H1 (cell line): ENCODE data around the gene PPP1R7. TPM values are rescaled to one million over a fixed set of nuclear protein-coding genes. Genes with fewer than 3 reads are reported as not detected.

Experiments used
- CTCF ChIA-PET: fragments of 300-600 bp; sonication (Branson Sonifier 250); formaldehyde crosslinking; loops from one replicate; lab custom pipeline; 2021; ENCODE audit not compliant: partially characterized antibody; lab: Charles Lee
- POLR2A ChIA-PET: fragments of 300-600 bp; sonication (Branson Sonifier 250); formaldehyde crosslinking; loops from one replicate; lab custom pipeline; 2021; ENCODE audit warnings: inconsistent platforms; ENCODE audit not compliant: partially characterized antibody; lab: Charles Lee
- DNase-seq, 2 experiments: peaks; one replicate each; pipeline versions ENCODE4 v3.0.0 to v3.0.0-alpha.2; 2010 to 2022; ENCODE audit warnings: low spot score in 2 of 2, low read depth in 1 of 2, mixed read lengths in 1 of 2
- FAIRE-seq: peaks from 2 replicates; lab custom pipeline; 2011; peaks lifted over from hg19 to GRCh38; lab: Jason Lieb, UNC
- H2AFZ ChIP-seq: 2 replicates; pipeline ENCODE4 v1.8.1; 2012; ENCODE audit warnings: low read length, inconsistent platforms
- H2AK5ac ChIP-seq: 2 replicates; pipeline ENCODE4 v1.6.1; 2013; ENCODE audit warnings: low read depth, low read length
- H2BK120ac ChIP-seq: replicated peaks from 2 replicates; pipeline ENCODE3; 2013; ENCODE audit warnings: low read depth, low read length, inconsistent platforms
- H2BK12ac ChIP-seq: 2 replicates; pipeline ENCODE4 v1.6.1; 2013; ENCODE audit warnings: low read depth, low read length
- H2BK15ac ChIP-seq: 2 replicates; pipeline ENCODE4 v1.6.1; 2013; ENCODE audit warnings: low read length
- H2BK20ac ChIP-seq: 2 replicates; pipeline ENCODE4 v1.6.1; 2013; ENCODE audit warnings: low read length
- H2BK5ac ChIP-seq: 2 replicates; pipeline ENCODE4 v1.6.1; 2013; ENCODE audit warnings: low read depth, low read length
- H3K14ac ChIP-seq: 2 replicates; pipeline ENCODE4 v1.6.1; 2013; ENCODE audit warnings: inconsistent platforms; ENCODE audit not compliant: insufficient read length
- H3K18ac ChIP-seq: 2 replicates; pipeline ENCODE4 v1.6.1; 2013; ENCODE audit warnings: low read length; ENCODE audit errors: extremely low read depth
- H3K23ac ChIP-seq: 2 replicates; pipeline ENCODE4 v1.6.1; 2013; ENCODE audit warnings: inconsistent platforms; ENCODE audit not compliant: insufficient read length
- H3K23me2 ChIP-seq: 2 replicates; pipeline ENCODE4 v1.6.1; 2013; ENCODE audit warnings: low read depth, low read length
- H3K27ac ChIP-seq: 2 replicates; pipeline ENCODE4 v1.6.1; 2011; ENCODE audit warnings: low read depth, low read length, inconsistent platforms
- H3K27me3 ChIP-seq, 4 experiments: replicated peaks in 1 of 4; 1 replicate in 1 of 4; 2 replicates in 3 of 4; pipeline versions ENCODE4 v1.6.1 to v1.8.1; 2011 to 2013; ENCODE audit warnings: low read length in 3 of 4, mild to moderate bottlenecking in 3 of 4, inconsistent platforms in 2 of 4, mixed read lengths in 2 of 4, moderate library complexity in 1 of 4; ENCODE audit not compliant: control insufficient read depth in 3 of 4, insufficient read depth in 3 of 4; ENCODE audit errors: extremely low read depth in 1 of 4
- H3K36me3 ChIP-seq, 4 experiments: 2 replicates each; pipeline versions ENCODE4 v1.6.1 to v1.8.1; 2011 to 2013; ENCODE audit warnings: mild to moderate bottlenecking in 4 of 4, low read length in 3 of 4, moderate library complexity in 2 of 4, control low read depth in 1 of 4, inconsistent platforms in 1 of 4; ENCODE audit not compliant: insufficient read depth in 4 of 4, control insufficient read depth in 2 of 4
- H3K4ac ChIP-seq: replicated peaks from 2 replicates; pipeline ENCODE3; 2013; ENCODE audit warnings: low read length, low read depth, mixed read lengths, inconsistent platforms; ENCODE audit not compliant: insufficient read length
- H3K4me1 ChIP-seq, 4 experiments: replicated peaks in 1 of 4; 1 replicate in 1 of 4; 2 replicates in 3 of 4; pipeline versions ENCODE4 v1.6.1 to v1.8.1; 2011 to 2013; ENCODE audit warnings: low read length in 3 of 4, inconsistent platforms in 2 of 4, mixed read lengths in 1 of 4; ENCODE audit not compliant: insufficient read depth in 4 of 4, control insufficient read depth in 3 of 4
- H3K4me2 ChIP-seq, 2 experiments: 2 replicates each; pipeline versions ENCODE4 v1.6.1 to v1.8.1; 2011 to 2013; ENCODE audit warnings: low read depth in 2 of 2, low read length in 2 of 2, control low read depth in 1 of 2, inconsistent platforms in 1 of 2, mild to moderate bottlenecking in 1 of 2; ENCODE audit not compliant: insufficient read depth in 1 of 2
- H3K4me3 ChIP-seq, 4 experiments: fragments of 200-600, 300-600 bp in 1 of 4; sonication (generic), shearing (Covaris generic), sonication (Bioruptor Twin) in 1 of 4; 2 replicates each; pipeline versions ENCODE4 v1.5.1 to v1.8.1; 2011 to 2016; ENCODE audit warnings: low read length in 4 of 4, low read depth in 3 of 4, control low read depth in 2 of 4, inconsistent platforms in 2 of 4, mild to moderate bottlenecking in 2 of 4, mixed read lengths in 1 of 4, moderate library complexity in 1 of 4; ENCODE audit not compliant: insufficient read depth in 2 of 4; ENCODE audit errors: extremely low read depth in 1 of 4
- H3K56ac ChIP-seq: replicated peaks from 2 replicates; pipeline ENCODE3; 2013; ENCODE audit warnings: low read depth, mild to moderate bottlenecking, mixed read lengths, low read length, inconsistent platforms; ENCODE audit not compliant: insufficient read length
- H3K79me1 ChIP-seq: 2 replicates; pipeline ENCODE4 v1.6.1; 2013; ENCODE audit warnings: low read depth, low read length, control low read depth
- H3K79me2 ChIP-seq, 2 experiments: 2 replicates each; pipeline versions ENCODE4 v1.6.1 to v1.8.1; 2012 to 2013; ENCODE audit warnings: low read length in 2 of 2, mild to moderate bottlenecking in 2 of 2, inconsistent platforms in 1 of 2; ENCODE audit not compliant: insufficient read depth in 2 of 2, control insufficient read depth in 1 of 2
- H3K9ac ChIP-seq, 4 experiments: replicated peaks in 1 of 4; 1 replicate in 1 of 4; 2 replicates in 3 of 4; pipeline versions ENCODE4 v1.6.1 to v1.8.1; 2011 to 2013; ENCODE audit warnings: low read depth in 3 of 4, low read length in 3 of 4, control low read depth in 2 of 4, mild to moderate bottlenecking in 2 of 4, moderate library complexity in 2 of 4, inconsistent platforms in 1 of 4; ENCODE audit errors: extremely low read depth in 1 of 4
- H3K9me3 ChIP-seq, 2 experiments: 2 replicates each; pipeline versions ENCODE4 v1.6.1 to v1.8.1; 2012 to 2013; ENCODE audit warnings: mild to moderate bottlenecking in 2 of 2, moderate library complexity in 2 of 2, control low read depth in 1 of 2, inconsistent platforms in 1 of 2, low read depth in 1 of 2, low read length in 1 of 2, mixed read lengths in 1 of 2; ENCODE audit not compliant: insufficient read depth in 2 of 2
- H4K20me1 ChIP-seq, 2 experiments: replicated peaks in 1 of 2; 2 replicates each; pipeline versions ENCODE3 to v1.8.1; 2011 to 2013; ENCODE audit warnings: inconsistent platforms in 2 of 2, low read length in 2 of 2, mild to moderate bottlenecking in 1 of 2; ENCODE audit not compliant: insufficient read depth in 2 of 2, control insufficient read depth in 1 of 2
- H4K5ac ChIP-seq: 2 replicates; pipeline ENCODE4 v1.6.1; 2013; ENCODE audit warnings: low read length, low read depth, mixed read lengths, inconsistent platforms; ENCODE audit not compliant: insufficient read length
- H4K8ac ChIP-seq: 2 replicates; pipeline ENCODE4 v1.8.0; 2013; ENCODE audit warnings: mild to moderate bottlenecking, moderate library complexity, low read length, inconsistent platforms; ENCODE audit not compliant: insufficient read depth; ENCODE audit errors: extremely low read depth
- H4K91ac ChIP-seq: replicated peaks from 2 replicates; pipeline ENCODE3; 2013; ENCODE audit warnings: low read length, mixed read lengths, inconsistent platforms; ENCODE audit not compliant: insufficient read length
- BACH1 ChIP-seq: IDR thresholded peaks from 2 replicates; pipeline ENCODE4 v1.6.1; 2012; ENCODE audit warnings: low read length, improper control_type of control experiment
- BRCA1 ChIP-seq: IDR thresholded peaks from 2 replicates; pipeline ENCODE4 v1.6.1; 2012; ENCODE audit warnings: low read depth, low read length, improper control_type of control experiment
- CHD1 ChIP-seq: IDR thresholded peaks from 2 replicates; pipeline ENCODE4 v1.6.1; 2012; ENCODE audit warnings: low read depth, low read length, improper control_type of control experiment
- GTF2F1 ChIP-seq: IDR thresholded peaks from 2 replicates; pipeline ENCODE4 v1.6.1; 2012; ENCODE audit warnings: low read depth, low read length, improper control_type of control experiment, borderline replicate concordance
- HDAC2 ChIP-seq, 2 experiments: fragments of 300-600 bp in 1 of 2; sonication (generic) in 1 of 2; IDR thresholded peaks; 2 replicates each; pipeline ENCODE4 v1.6.1; 2011 to 2012; ENCODE audit warnings: low read depth in 2 of 2, low read length in 2 of 2, mild to moderate bottlenecking in 2 of 2, moderate library complexity in 2 of 2, borderline replicate concordance in 1 of 2, inconsistent platforms in 1 of 2
- KDM1A ChIP-seq: fragments of 200-600, 300-600 bp; sonication (generic); IDR thresholded peaks from 2 replicates; pipeline ENCODE4 v1.7.1; 2016; ENCODE audit warnings: mild to moderate bottlenecking, low read length, borderline replicate concordance
- RFX5 ChIP-seq: IDR thresholded peaks from 2 replicates; pipeline ENCODE4 v1.6.1; 2011; ENCODE audit warnings: low read depth, low read length, improper control_type of control experiment, borderline replicate concordance
- SIX5 ChIP-seq: IDR thresholded peaks from 2 replicates; pipeline ENCODE4 v1.6.1; 2011; ENCODE audit warnings: mild to moderate bottlenecking, low read depth, low read length
- SRF ChIP-seq: IDR thresholded peaks from 2 replicates; pipeline ENCODE4 v1.6.1; 2011; ENCODE audit warnings: mild to moderate bottlenecking, low read depth, low read length, moderate library complexity
- TEAD4 ChIP-seq: IDR thresholded peaks from 2 replicates; pipeline ENCODE4 v1.6.1; 2012; ENCODE audit warnings: low read depth, low read length, inconsistent platforms, mixed read lengths
- USF2 ChIP-seq: IDR thresholded peaks from 2 replicates; pipeline ENCODE4 v1.6.1; 2011; ENCODE audit warnings: low read length, improper control_type of control experiment
- WGBS, 2 experiments: shearing (Covaris generic) in 1 of 2; methylation state at CpG; one replicate each; pipeline versions ENCODE4 v1.1.6 to v1.1.7; 2013 to 2015; ENCODE audit warnings: low lambda C conversion rate in 2 of 2, mixed read lengths in 2 of 2, inconsistent platforms in 1 of 2, low coverage in 1 of 2, missing lambda C conversion rate in 1 of 2; ENCODE audit not compliant: insufficient replicate concordance in 2 of 2, insufficient coverage in 1 of 2, insufficient read length in 1 of 2; ENCODE audit errors: extremely low coverage in 1 of 2, missing lambda C conversion rate in 1 of 2; 5-methylcytosine and 5-hydroxymethylcytosine counted together
- polyA plus RNA-seq, 7 experiments: library from polyadenylated mRNA; depleted of rRNA in 3 of 7; stranded (reverse) in 5 of 7; unstranded in 2 of 7; fragments of >200 nt in 5 of 7; fragments of 200-250 nt in 2 of 7; gene quantifications; 1 replicate in 5 of 7; 2 replicates in 1 of 7; 4 replicates in 1 of 7; pipeline versions ENCODE4 v1.2.1 to v1.2.3, GENCODE V29; 2011 to 2013; ENCODE audit warnings: missing spikeins in 2 of 7, mixed read lengths in 2 of 7
- total RNA-seq: library from RNA; stranded (reverse); fragmentation: NEBNext Ultra II Directional; extraction: Animal tissue kit (Norgen Biotek cat#: 25700); gene quantifications from 2 replicates; pipeline ENCODE4 v1.2.1, GENCODE V29; 2021
- TF ChIP-seq, protein P1 (sequence below): IDR thresholded peaks from 2 replicates; pipeline ENCODE4 v1.6.1; 2011; ENCODE audit warnings: low read depth, mild to moderate bottlenecking, low read length; ENCODE audit not compliant: insufficient read depth

Gene PPP1R7
- total and polyA plus RNA-seq, 2 of the 8 experiments (the other 6 are each of a cell fraction or from before 2014, with no cell fraction given): 22.2 to 64.0 TPM

DNA sequence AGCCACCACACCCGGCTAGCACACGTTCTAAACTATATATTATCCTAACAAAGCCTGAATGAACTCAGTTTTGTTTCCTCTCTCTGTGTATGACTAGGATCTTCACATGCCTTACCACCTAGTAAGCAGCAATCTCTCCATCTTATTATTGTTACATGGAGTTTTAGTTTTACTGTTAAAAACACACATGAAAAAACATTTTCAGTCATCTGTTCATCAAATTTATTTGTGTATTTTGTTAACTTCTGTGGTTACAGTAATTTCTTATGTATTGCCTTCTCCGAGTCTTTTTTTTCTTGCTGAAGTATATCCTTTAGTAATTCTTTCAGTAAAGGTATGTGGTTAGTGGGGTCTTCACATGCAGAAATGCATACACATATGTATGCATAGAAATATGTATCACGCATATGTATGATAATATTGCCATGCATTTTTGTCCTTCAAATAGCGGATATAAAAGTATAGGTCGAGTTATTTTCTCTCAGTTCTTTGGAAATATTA is 69.6 kb downstream of the PPP1R7 start:
- H3K27me3 ChIP-seq: no peaks in the 10 kb centered on the region
- H4K91ac ChIP-seq: no peak overlapping the region
- no peak overlapping the region for H2BK120ac ChIP-seq
- H3K4me3 ChIP-seq: no peak overlapping the region
- no peak overlapping the region for H3K9ac ChIP-seq
- H3K23ac ChIP-seq: no peak overlapping the region
- H3K36me3 ChIP-seq: no peaks in the 10 kb centered on the region
- H3K4me2 ChIP-seq: peak overlapping the region in 1 of 2 experiments; percentile 65; a peak in 1 of 4 replicates
- H2BK5ac ChIP-seq: no peak overlapping the region
- ChIA-PET CTCF (no interaction called here), POLR2A (no interaction called here)
- no peak overlapping the region for H4K5ac ChIP-seq
- H3K79me1 ChIP-seq: no peaks in the 10 kb centered on the region; the same call in 1 of the 2 replicates
- H2BK20ac ChIP-seq: no peak overlapping the region
- H2BK12ac ChIP-seq: no peak overlapping the region
- H3K23me2 ChIP-seq: peaks cover 7% of the 10 kb centered on the region; the same call in 1 of the 2 replicates
- H3K4me1 ChIP-seq: peaks cover 0 to 18% (median 10%) of the 10 kb centered on the region in 4 experiments; a peak in 6 of 7 replicates
- no peaks in the 10 kb centered on the region for H3K9me3 ChIP-seq
- H3K18ac ChIP-seq: no peak overlapping the region
- no peaks in the 10 kb centered on the region; a peak in 2 of 4 replicates for H3K79me2 ChIP-seq
- H3K14ac ChIP-seq: no peak overlapping the region
- H2AK5ac ChIP-seq: 0 out of 2 replicates have a peak overlapping the region, but pooled peaks have one; percentile 39
- peaks cover 0 to 1% of the 10 kb centered on the region in 2 experiments for H4K20me1 ChIP-seq
- H3K27ac ChIP-seq: no peak overlapping the region
- H2BK15ac ChIP-seq: no peak overlapping the region
- FAIRE-seq (no peak), DNase-seq (no peak)
- 86% methylated on average over 6 of the region's 6 CpGs; no CpG with 5 or more reads in 1 of the 2 experiments for WGBS, 2 experiments
- no peak overlapping the region for H3K56ac ChIP-seq
- H3K4ac ChIP-seq: no peak overlapping the region
- H4K8ac ChIP-seq: no peak overlapping the region
- no peak overlapping the region for H2AFZ ChIP-seq
- no peak for TF ChIP-seq BRCA1
- no peak for TF ChIP-seq KDM1A
- TF ChIP-seq SIX5: no peak
- no peak for TF ChIP-seq BACH1
- TF ChIP-seq CHD1: no peak
- TF ChIP-seq RFX5: no peak
- TF ChIP-seq HDAC2 (IDR thresholded peaks at IDR 0.05; ENCODE audit: borderline replicate concordance in 1 of 2, low read depth in 2 of 2, low read length in 2 of 2): no peak
- no peak for TF ChIP-seq USF2
- TF ChIP-seq SRF: no peak
- TF ChIP-seq GTF2F1: no peak
- TF ChIP-seq, protein P1, sequence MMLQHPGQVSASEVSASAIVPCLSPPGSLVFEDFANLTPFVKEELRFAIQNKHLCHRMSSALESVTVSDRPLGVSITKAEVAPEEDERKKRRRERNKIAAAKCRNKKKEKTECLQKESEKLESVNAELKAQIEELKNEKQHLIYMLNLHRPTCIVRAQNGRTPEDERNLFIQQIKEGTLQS: no peak
- TF ChIP-seq TEAD4: no peak
